ENCODE measurements around the gene RHBDF2.
A peak's percentile ranks its signal among the peaks of the same experiment; 100 is the strongest.

Gene RHBDF2

DNA sequence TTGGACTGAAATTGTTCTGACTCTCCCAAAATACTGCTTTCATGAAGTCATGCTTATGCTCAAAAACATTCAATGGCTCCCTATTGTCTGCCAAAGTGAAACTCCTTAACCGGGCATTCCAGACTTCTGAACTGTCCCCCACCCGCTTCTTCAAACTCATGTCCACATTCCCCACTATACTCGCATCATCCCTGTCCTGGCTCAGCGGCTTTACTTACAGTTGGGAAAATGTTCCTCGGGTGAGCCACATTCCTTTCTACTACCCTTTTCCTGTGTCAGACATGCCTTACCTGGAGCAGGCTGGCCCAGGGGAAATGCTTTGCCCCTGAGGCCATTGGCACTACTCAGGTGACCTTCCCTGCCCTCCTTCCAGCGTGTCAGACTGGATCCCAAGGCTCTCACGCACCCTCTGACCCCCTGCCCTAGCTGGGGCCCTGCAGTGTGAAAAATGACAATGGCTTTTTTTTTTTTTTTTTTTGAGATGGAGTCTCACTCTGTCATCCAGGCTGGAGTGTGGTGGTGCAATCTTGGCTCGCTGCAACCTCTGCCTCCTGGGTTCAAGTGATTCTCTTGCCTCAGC lies 30.9 kb upstream of the RHBDF2 start:
- TF ChIP-seq, protein P1, sequence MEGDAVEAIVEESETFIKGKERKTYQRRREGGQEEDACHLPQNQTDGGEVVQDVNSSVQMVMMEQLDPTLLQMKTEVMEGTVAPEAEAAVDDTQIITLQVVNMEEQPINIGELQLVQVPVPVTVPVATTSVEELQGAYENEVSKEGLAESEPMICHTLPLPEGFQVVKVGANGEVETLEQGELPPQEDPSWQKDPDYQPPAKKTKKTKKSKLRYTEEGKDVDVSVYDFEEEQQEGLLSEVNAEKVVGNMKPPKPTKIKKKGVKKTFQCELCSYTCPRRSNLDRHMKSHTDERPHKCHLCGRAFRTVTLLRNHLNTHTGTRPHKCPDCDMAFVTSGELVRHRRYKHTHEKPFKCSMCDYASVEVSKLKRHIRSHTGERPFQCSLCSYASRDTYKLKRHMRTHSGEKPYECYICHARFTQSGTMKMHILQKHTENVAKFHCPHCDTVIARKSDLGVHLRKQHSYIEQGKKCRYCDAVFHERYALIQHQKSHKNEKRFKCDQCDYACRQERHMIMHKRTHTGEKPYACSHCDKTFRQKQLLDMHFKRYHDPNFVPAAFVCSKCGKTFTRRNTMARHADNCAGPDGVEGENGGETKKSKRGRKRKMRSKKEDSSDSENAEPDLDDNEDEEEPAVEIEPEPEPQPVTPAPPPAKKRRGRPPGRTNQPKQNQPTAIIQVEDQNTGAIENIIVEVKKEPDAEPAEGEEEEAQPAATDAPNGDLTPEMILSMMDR (IDR thresholded peaks at IDR 0.05; ENCODE audit: borderline replicate concordance, insufficient read depth, low read depth, low read length) = no peak

DNA sequence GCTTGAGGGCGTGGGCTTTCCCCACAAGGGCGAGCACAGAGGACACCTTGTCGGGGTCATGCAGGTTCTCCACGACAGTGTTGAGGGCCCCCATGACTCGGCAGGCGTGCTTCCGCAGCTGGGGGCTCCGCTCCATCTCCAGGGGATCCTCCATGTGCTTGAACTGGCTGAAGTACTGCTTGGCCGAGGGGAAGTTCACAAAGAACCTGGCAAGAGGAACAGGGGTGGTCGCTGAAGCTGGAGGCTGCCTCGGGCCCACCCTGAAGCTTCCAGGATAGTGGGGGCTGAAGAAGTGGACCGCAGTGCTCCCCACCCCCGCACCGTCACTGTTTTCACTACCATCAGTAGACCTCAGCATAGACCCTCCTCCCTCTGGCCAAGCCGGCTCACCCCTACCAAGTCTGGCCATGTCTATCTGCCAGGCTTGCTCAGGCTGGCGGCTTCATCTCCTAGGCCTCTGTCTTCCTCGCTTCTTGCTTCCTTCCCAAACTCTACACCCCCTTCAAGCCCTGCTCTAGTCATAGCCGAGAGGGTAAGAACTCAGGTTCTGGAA lies 30.3 kb upstream of the RHBDF2 start:
- TF ChIP-seq, protein P1 (IDR thresholded peaks at IDR 0.05; ENCODE audit: borderline replicate concordance, insufficient read depth, low read depth, low read length) = no peak
- no peak overlapping the region for H3K4me3 ChIP-seq (ENCODE audit: low read depth, low read length)

More for the DNA sequence above, 30.9 kb upstream of the RHBDF2 start:
- H3K4me3 ChIP-seq (ENCODE audit: low read depth, low read length) = no peak overlapping the region

DNA sequence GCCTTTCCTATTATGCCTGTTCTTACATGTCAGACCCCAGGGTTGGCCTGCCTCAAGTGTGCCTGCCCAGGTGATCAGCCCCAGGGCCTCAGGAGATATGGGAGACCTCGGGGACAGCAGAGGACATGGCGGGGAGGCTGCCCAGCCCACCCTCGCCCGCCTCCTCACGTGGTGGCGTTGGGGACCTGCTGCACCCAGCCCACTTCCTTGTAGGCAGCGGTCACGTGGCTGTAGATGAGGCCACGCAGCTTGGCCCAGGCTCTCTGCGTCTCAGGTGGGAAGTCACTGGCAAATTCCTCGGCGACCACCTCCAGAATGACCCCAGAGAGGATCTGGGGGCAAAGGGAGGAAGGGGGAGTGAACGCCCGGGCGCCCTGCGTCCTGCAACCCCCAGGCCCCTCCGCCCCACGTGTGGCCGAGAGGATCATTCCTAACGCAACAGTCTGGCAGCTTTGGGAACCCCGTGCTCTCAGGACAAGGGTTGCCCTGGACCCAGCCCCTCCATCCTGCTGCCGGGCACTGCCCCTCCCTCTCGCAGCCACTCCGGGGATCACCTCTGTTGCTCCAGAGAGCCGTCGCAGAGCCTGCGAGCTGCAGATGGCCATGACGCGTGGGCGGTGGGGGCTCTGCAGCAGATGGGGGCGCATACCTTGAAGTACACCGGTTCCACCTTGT lies 29.7 kb upstream of the RHBDF2 start:
- H3K4me3 ChIP-seq (ENCODE audit: low read depth, low read length) = no peak overlapping the region
- TF ChIP-seq, protein P1 (IDR thresholded peaks at IDR 0.05; ENCODE audit: borderline replicate concordance, insufficient read depth, low read depth, low read length) = no peak

DNA sequence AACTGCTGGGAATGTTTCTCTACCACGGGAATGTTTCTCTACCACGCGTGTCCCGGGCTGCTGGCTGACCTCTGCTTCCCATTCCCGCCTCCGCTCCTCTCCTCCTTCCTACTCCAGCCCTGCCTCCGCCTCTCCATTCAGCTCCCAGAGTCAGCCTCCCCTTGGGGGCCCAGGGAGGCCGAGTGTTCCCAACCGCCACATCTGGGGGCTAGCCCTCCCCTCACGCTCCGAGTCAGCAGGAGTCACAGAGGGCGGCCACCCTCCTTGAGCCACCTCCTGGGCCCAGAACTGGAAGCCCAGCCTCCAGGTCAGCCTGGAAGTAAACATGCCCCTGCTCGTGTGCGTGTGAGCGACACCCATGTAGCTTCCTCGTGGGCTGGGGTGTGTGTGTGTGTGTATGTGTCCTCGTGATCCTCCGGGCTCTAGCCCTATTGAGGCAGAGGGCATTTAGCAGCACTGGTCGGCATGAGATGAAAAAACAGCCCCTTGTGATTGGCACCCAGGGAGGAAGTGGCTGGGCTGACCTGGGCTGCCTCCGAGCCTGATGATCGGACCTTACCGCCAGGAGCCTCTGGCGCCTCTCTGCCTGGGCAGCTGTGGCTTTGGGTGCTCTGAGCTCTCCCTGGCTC lies 29.0 kb upstream of the RHBDF2 start:
- TF ChIP-seq, protein P1 (IDR thresholded peaks at IDR 0.05; ENCODE audit: borderline replicate concordance, insufficient read depth, low read depth, low read length) = no peak
- H3K4me3 ChIP-seq (ENCODE audit: low read depth, low read length) = no peak overlapping the region

DNA sequence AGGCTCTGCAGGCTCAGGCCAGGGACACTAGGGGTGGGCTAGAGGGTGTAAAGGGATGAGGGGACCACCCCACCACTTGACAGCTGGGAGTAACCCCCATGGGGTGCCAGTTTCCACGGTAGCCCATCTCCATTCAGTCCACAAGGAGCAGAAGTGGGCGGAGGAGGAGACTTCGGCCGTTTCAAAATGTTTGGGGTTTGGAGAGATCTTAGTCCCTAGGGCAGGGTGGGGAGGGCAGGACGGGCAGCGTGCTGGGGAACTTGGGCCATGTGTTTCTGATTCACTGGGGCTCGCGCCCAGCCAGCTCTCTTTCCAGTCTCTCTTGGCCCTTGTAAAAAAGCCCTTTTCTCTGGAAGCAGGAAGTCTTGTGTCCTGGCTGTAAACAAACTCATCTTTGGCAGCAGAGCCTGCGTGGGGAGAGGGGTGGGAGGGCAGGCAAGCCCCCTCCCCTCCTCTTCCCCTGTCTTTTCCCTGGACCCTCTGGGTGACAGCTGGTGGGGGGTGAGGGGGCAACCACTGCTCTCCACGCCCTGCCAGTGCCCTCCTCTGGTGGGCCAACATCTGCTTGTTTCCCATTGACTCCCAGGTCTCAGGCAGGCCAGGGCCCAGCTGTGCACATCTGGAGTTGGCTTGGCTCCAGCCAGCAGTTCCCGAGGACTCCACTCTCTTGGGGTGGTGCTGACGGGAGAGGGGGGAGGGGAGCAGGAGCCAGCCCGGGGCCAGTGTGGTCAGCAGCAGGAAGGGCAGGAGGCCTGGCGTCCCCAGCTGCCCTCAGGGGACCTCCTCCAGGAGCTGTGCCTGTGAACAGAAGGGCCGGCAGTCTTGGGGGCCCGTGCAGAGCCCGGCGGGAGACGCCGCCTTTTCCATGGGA lies 28.2 kb upstream of the RHBDF2 start:
- TF ChIP-seq, protein P1 (IDR thresholded peaks at IDR 0.05; ENCODE audit: borderline replicate concordance, insufficient read depth, low read depth, low read length) = no peak
- H3K4me3 ChIP-seq (ENCODE audit: low read depth, low read length) = no peak overlapping the region

DNA sequence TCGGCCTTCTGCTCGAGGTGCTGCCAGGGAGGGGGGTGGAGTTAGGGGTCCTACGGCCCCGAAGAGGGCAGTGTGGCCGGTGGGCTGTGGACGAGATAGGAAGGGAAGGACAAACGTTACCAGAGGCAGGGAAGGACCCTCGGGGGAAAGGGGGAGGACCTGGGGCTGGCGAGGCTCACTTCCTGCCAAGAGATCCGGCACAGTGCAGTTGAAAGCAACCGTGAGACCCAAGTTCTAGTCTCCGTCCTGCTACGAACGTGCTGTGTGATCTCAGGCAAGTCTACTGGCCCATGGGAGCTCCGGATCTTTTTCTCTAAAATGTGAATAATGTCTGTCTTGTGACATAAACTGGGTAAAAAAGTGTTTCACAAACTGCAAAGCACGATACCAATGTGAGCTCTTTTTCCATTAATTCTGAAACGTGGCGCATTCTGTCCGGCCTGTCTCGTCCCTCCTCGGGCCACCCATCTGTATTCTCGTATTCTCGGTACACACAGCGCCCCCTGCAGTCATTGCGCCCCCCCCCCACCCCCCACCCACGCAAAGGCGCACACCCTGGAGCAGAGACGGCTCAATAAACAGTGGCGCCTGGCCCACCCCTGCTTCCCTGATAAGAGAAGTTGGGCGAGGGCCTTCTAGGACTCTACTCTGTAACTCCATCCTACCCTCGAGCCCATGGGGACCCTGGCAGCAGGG lies 27.5 kb upstream of the RHBDF2 start:
- H3K4me3 ChIP-seq (ENCODE audit: low read depth, low read length) = peak overlapping the region; percentile 36
- TF ChIP-seq, protein P1 (IDR thresholded peaks at IDR 0.05; ENCODE audit: borderline replicate concordance, insufficient read depth, low read depth, low read length) = peak; percentile 24; the same call in 1 of the 2 replicates

Data from GM12875 (cell line).